Activated CD8-positive, alpha-beta memory T cell treated with anti-CD3 and anti-CD28 coated beads for 24 hours (primary cell): ENCODE results near the gene ITLN2.
A peak's percentile ranks its signal among the peaks of the same experiment; 100 is the strongest.
"Not testable (repeated sequence)": the region's sequence is repeated elsewhere in the genome, so short reads cannot be mapped to it uniquely, and the experiment has no call there.

Experiments used
- DNase-seq: peaks from one replicate; pipeline ENCODE4 v3.0.0-alpha.2; 2020

Gene ITLN2

GRCh38 chr1:160952129-160952510 is 2.5 kb downstream of the ITLN2 start:
- no peak for DNase-seq

- DNase-seq, result peak; percentile 86
Measured at GRCh38 chr1:160951443-160952128, 3.0 kb downstream of the ITLN2 start.

- no peak for DNase-seq
Measured at GRCh38 chr1:160950657-160951056, 4.0 kb downstream of the ITLN2 start.

- DNase-seq, result no peak
Measured at GRCh38 chr1:160949881-160950280, 4.7 kb downstream of the ITLN2 start.

GRCh38 chr1:160949216-160949880 is 5.3 kb downstream of the ITLN2 start:
- not testable (repeated sequence) for DNase-seq

GRCh38 chr1:160947174-160947759 is 7.3 kb downstream of the ITLN2 start:
- DNase-seq, result not testable (repeated sequence)

- not testable (repeated sequence) for DNase-seq
Measured at GRCh38 chr1:160945881-160946280, 8.7 kb downstream of the ITLN2 start.

- DNase-seq, result no peak
Measured at GRCh38 chr1:160945079-160945478, 9.5 kb downstream of the ITLN2 start.

GRCh38 chr1:160942926-160943325 is 11.7 kb downstream of the ITLN2 start:
- no peak for DNase-seq

- DNase-seq, result not testable (repeated sequence)
Measured at GRCh38 chr1:160936666-160937065, 17.9 kb downstream of the ITLN2 start.

GRCh38 chr1:160935527-160936258 is 18.9 kb downstream of the ITLN2 start:
- no peak for DNase-seq

- not testable (repeated sequence) for DNase-seq
Measured at GRCh38 chr1:160933305-160933704, 21.3 kb downstream of the ITLN2 start.

- no peak for DNase-seq
Measured at GRCh38 chr1:160925652-160926244, 28.9 kb downstream of the ITLN2 start.

- DNase-seq, result no peak
Measured at GRCh38 chr1:160924791-160925651, 29.6 kb downstream of the ITLN2 start.

- no peak for DNase-seq
Measured at GRCh38 chr1:160916666-160917065, 37.9 kb downstream of the ITLN2 start.

GRCh38 chr1:160913229-160913628 is 41.4 kb downstream of the ITLN2 start:
- DNase-seq, result not testable (repeated sequence)

- DNase-seq, result no peak
Measured at GRCh38 chr1:160911925-160912324, 42.7 kb downstream of the ITLN2 start.

- DNase-seq, result no peak
Measured at GRCh38 chr1:160911441-160911840, 43.2 kb downstream of the ITLN2 start.

GRCh38 chr1:160910170-160910750 is 44.3 kb downstream of the ITLN2 start:
- DNase-seq, result no peak

- no peak for DNase-seq
Measured at GRCh38 chr1:160907976-160908375, 46.6 kb downstream of the ITLN2 start.

- DNase-seq, result no peak
Measured at GRCh38 chr1:160905617-160905989, 49.0 kb downstream of the ITLN2 start.
